HG03521 (cell line): ENCODE data around the gene NADSYN1.

Experiments used
- ATAC-seq: cut with Tn5 transposase; IDR thresholded peaks from one replicate; pipeline ENCODE4 v1.9.1; 2021; ENCODE audit warnings: mild to moderate bottlenecking, moderate library complexity; ENCODE audit not compliant: unreplicated experiment

Gene NADSYN1

DNA sequence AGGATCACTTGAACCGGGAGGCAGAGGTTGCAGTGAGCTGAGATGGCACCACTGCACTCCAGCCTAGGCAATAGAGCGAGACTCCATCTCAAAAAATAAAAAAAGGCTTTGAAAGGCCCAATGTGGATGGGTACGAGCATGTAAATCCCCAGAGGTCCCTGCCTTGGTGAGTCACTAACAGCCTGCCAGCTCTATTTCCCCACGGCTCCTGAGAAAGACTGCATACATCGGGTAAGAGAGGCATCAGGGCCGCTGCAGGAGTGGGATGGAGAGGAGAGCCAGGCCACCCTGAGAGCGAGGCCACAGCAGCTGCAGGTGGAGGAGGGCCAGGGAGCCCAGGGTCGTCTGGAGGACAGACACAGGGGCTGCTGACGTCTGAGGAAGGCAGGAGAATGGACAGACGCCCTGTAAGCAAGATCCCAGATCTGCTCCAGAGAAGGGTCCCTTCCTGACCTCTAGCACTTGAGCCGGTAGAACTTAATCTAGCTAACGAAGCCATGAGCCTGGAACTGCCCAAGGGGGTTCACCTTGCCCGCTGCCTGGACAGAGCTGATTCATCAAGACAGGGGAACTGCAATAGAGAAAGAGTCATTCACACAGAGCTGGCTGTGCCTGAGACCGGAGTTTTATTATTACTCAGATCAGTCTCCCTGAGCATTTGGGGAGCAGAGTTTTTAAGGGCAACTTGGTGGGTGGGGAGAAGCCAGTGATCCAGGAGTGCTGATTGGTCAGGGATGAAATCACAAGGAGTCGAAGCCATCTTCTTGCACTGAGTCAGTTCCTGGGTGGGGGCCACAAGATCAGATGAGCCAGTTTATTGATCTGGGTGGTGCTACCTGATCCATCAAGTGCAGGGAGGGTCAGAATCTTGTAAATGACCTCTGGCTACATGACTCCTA is 90.1 kb downstream of the NADSYN1 start:
- ATAC-seq, result no peak

DNA sequence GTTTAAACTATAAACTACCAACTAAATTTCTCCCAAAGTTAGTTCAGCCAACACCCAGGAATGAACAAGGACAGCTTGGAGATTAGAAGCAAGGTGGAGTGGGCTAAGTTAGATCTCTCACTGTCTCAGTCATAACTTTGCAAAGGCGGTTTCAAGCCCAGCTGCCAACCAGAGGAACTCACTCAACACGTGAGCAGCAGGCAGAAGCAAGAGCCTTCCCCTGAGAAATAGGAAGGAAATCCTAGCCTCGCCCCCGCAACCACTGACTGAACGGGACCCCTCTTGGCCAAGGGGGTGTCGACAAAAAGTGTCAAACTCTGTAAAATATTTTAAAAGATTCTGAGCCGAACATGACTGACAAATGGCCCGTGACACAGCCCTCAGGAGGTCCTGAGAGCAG is 90.9 kb downstream of the NADSYN1 start:
- ATAC-seq, result no peak

DNA sequence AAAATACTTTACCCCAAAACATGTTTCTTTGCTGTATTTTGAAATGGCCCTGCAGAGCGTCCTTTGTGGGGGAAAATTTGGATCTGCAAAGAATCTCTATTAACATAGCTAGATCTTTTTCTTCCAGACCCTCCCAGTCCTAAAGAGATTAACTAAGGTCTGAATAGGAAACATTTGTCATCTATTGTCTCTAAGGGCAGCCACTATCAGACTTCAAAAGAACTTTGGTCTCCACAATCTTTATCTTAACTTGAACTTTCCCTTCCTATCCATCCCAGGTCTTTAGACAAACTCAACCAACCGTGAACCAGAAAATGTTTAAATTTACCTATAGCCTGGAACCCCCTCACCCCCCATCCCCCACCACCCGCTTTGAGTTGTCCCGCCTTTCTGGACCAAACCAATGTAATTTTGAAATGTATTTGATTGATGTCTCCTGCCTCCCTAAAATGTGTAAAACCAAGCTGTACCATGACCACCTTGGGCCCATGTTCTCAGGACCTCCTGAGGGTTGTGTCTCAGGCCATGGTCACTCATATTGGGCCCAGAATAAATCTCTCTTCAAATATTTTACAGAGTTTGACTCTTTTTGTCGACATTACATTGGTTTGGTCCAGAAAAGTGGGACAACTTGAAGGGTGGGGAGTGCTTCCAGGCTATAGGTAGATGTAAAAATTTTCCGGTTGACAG is 91.7 kb downstream of the NADSYN1 start:
- no peak for ATAC-seq

DNA sequence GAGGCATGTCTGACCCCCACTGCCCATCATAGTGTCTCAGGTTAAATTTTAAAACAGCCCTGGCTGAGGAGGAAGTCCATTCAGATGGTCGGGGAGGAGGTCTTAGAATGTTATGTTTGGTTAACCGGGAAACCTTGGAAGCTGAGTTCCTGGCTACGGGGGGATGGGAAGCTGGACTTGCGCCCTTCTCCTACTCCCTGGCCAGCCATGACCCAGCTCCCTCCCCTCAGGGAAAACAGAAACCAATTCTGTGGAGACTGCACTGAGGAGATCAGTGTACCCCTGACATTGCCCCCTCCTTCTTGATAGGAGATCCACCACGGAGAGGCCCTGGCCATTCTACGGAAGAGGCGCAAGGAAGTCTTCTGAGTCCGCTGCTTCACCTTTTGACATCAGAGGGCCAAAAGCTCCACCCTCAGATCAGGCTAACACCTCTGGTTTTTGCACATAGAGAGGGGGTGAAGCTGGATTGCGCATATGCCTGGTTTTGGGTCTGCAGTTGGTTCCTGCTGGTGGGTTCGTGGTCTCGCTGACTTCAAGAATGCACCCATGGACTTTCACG is 92.5 kb downstream of the NADSYN1 start:
- ATAC-seq, result no peak

DNA sequence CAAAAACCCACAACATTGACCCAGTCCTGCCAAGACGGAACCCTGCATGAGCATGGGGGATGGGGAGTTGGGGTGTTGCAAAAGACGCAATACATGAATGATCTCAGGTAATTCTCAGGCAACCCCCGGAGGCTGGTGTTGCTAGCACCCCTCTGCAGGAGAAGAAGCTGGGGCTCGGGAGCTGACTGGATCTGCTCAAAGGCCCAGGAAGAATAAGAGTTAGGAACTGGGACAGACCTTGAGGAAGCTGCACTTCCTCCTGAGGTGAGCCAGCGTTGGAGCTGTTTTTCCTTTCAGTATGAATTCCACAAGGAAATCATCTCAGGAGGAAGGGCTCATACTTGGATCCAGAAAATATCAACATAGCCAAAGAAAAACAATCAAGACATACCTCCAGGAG is 95.1 kb downstream of the NADSYN1 start, which contains the start of gene KRTAP5-9:
TSS of gene KRTAP5-9 (plus strand) at position 301 of the 400 bp plus-strand sequence. CDS start 238 bp downstream, outside the sequence.
- ATAC-seq, result no peak

DNA sequence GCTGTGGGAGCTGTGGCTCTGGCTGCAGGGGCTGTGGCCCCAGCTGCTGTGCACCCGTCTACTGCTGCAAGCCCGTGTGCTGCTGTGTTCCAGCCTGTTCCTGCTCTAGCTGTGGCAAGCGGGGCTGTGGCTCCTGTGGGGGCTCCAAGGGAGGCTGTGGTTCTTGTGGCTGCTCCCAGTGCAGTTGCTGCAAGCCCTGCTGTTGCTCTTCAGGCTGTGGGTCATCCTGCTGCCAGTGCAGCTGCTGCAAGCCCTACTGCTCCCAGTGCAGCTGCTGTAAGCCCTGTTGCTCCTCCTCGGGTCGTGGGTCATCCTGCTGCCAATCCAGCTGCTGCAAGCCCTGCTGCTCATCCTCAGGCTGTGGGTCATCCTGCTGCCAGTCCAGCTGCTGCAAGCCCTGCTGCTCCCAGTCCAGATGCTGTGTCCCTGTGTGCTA is 95.7 kb downstream of the NADSYN1 start:
- no peak for ATAC-seq
